Right lobe of liver (tissue), 6 donors: Measurements from ENCODE around the gene AXIN1. TPM values are rescaled to one million over a fixed set of nuclear protein-coding genes. Genes with fewer than 3 reads are reported as not detected.
A peak's percentile ranks its signal among the peaks of the same experiment; 100 is the strongest.

Experiments
- ATAC-seq, 4 donors: fragments of 200-7000 bp; cut with Tn5 transposase; one replicate each; pipeline ENCODE4 v1.9.1; 2020; ENCODE audit warnings: mild to moderate bottlenecking in 4 of 4, moderate library complexity in 4 of 4
- DNase-seq, 3 donors: peaks; one replicate each; pipeline ENCODE4 v3.0.0-alpha.2; 2020
- H3K27ac ChIP-seq, 3 donors: fragments of 200-600 bp; one replicate each; pipeline ENCODE4 v1.8.0; 2022
- H3K27me3 ChIP-seq, 2 donors: fragments of 200-600 bp; one replicate each; pipeline ENCODE4 v1.8.0; 2022
- H3K36me3 ChIP-seq, 4 donors: fragments of 200-600 bp; sonication (generic) in 1 of 4; one replicate each; pipeline versions ENCODE4 v1.5.1 to v1.8.0; 2017 to 2022; ENCODE audit warnings: control low read depth in 1 of 4
- H3K4me1 ChIP-seq, 4 donors: fragments of 200-600 bp; sonication (generic) in 1 of 4; one replicate each; pipeline versions ENCODE4 v1.5.1 to v1.8.0; 2017 to 2022; ENCODE audit warnings: control low read depth in 1 of 4
- H3K4me3 ChIP-seq, 3 donors: fragments of 200-600 bp; one replicate each; pipeline ENCODE4 v1.8.0; 2022
- H3K9me3 ChIP-seq, 4 donors: fragments of 200-600 bp; sonication (generic) in 1 of 4; one replicate each; pipeline versions ENCODE4 v1.5.1 to v1.8.0; 2017 to 2022; ENCODE audit warnings: control low read depth in 1 of 4
- CTCF ChIP-seq, 4 donors: fragments of 200-600 bp in 3 of 4; fragments of 450-650 bp in 1 of 4; IDR thresholded peaks; one replicate each; pipeline versions ENCODE4 v1.5.1 to v1.8.0; 2016 to 2022; ENCODE audit warnings: antibody characterized with exemption in 4 of 4, mild to moderate bottlenecking in 2 of 4
- POLR2A ChIP-seq: fragments of 450-650 bp; IDR thresholded peaks from one replicate; pipeline ENCODE4 v1.6.1; 2017; ENCODE audit warnings: antibody characterized with exemption, mild to moderate bottlenecking
- WGBS: methylation state at CpG from one replicate; pipeline ENCODE4 v1.1.6; 2018; ENCODE audit warnings: low coverage, low lambda C conversion rate; ENCODE audit not compliant: insufficient coverage; ENCODE audit errors: missing lambda C conversion rate; 5-methylcytosine and 5-hydroxymethylcytosine counted together
- intact Hi-C, 2 donors: fragments of 100-400 bp; cut with DNase I; formaldehyde crosslinking; loops; one replicate each; pipeline versions ENCODE4 v1.11.2 to v1.14.1; 2022
- total RNA-seq, 6 experiments: library from RNA; depleted of rRNA in 2 of 6; stranded (reverse); fragments of >200 nt in 2 of 6; fragmentation: NEBNext Ultra II Directional in 3 of 6; extraction: Animal tissue kit (Norgen Biotek cat#: 25700) in 3 of 6; gene quantifications; one replicate each; pipeline versions ENCODE4 v1.1.0 to v1.2.4, GENCODE V29; 2016 to 2023
- donor health status: DM: no; HTN: yes; CAD: no.
- donor health status: DM: no; HTN: no; CAD: no.
- donor health status: DM: no; HTN: no; CAD: no.
- donor health status: DM: no; HTN: yes; CAD: no.
- donor health status: DM: no; HTN: yes; CAD: no.

Gene AXIN1
- total RNA-seq, 6 experiments from 2014 or later, result 5.5 to 17.4 (median 9.4) TPM

DNA sequence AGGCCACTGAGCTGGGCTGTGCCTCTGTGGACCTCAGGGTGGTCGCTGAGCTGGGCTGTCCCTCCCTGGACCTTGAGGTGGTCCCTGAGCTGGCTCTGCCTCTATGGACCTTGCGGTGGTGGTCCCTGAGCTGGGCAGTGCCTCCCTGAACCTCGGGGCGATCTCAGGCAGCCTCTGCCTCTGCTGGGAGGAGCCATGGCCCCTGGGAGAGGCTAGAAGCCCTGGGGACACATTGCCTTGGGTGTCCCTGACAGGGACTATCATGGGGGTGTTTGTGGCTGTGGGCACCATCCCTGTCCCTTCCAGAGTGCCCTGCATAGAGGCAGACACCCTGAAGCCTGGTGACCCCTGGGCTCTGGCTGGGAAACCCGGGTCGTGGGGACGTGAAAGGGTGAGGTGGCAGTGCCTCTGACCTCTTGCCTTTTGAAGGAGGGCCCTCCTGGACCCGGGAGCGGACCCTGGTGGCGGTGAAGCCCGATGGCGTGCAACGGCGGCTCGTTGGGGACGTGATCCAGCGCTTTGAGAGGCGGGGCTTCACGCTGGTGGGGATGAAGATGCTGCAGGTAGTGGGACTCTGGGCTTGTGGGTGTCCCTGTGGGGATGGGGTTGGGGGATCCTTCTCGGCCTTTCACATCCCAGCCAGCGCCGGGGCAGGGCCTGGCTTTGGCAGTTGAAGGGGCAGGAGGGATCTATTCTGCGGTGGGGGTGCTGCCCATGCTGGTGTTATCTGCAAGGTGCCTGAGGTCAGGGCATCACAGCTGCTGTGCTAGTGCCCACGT lies 46.2 kb upstream of the AXIN1 start:
- DNase-seq (no peak), ATAC-seq (no peak)
- Histone ChIP-seq H3K4me3 (no peak overlapping the region), H3K9me3 (no peaks in the 10 kb centered on the region), H3K27ac (no peak overlapping the region), H3K27me3 (no peaks in the 10 kb centered on the region), H3K36me3 (no peaks in the 10 kb centered on the region), H3K4me1 (peaks cover 0 to 18% (median 0%) of the 10 kb centered on the region in 4 donors)
- 80% methylated on average over 2 of the region's 24 CpGs for WGBS
- intact Hi-C loops, result loop anchor here in 1 of 2 donors (10.0 kb wide), 1 partner anchor 96 kb away; no protein-coding TSS in a partner anchor
- TF ChIP-seq CTCF (IDR thresholded peaks at IDR 0.05) (no peak), POLR2A (no peak)

DNA sequence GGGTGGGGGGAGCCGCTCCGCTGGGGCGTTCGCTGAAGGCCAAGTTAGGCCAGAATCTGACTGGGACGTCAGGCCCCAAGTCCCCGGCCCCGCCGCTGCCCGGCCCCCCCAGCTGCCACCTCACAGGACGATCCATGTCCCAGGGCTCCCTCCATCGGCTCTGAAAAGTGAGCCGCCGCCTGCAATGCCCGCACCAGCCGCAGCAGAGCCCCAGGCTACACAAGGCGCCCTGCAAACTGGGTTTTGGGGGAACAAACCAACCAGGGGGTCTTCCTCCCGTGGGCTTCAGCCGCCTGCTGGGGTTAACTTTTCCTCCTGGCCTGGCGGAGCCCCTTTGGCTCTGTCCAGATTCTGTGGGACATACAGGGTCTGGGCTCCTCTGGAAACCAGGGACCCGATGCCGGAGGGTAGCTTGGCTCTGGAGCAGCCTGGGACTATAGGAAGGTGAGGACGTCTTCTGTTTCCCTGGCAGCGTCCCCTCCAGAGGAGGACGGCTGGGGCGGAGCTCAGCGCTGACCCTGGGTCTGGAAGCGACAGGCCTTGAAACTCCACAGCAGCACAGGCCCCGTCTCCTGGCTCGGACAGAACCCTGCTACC lies 45.3 kb upstream of the AXIN1 start:
- H3K27ac ChIP-seq, result no peak overlapping the region
- no peak for TF ChIP-seq POLR2A
- peak; percentile 26 to 39 (median 31) for TF ChIP-seq CTCF (IDR thresholded peaks at IDR 0.05)
- no peak overlapping the region for H3K4me3 ChIP-seq
- intact Hi-C loops, result loop anchor here in 1 of 2 donors (10.0 kb wide), 1 partner anchor 97 kb away; no protein-coding TSS in a partner anchor
- no peaks in the 10 kb centered on the region for H3K27me3 ChIP-seq
- H3K9me3 ChIP-seq, result no peaks in the 10 kb centered on the region
- peaks cover 0 to 10% (median 0%) of the 10 kb centered on the region in 4 donors for H3K4me1 ChIP-seq
- WGBS, result 30% methylated on average over 2 of the region's 29 CpGs
- H3K36me3 ChIP-seq, result no peaks in the 10 kb centered on the region
- ATAC-seq, result peak; percentile 20 to 46 (median 34)
- peak; percentile 72 to 76 (median 72) for DNase-seq

- peak within 1 kb of the TSS in 1 of 3 donors; percentile 43 for H3K27ac ChIP-seq
- no peaks in the 10 kb centered on the region for H3K27me3 ChIP-seq
- no peaks in the 10 kb centered on the region for H3K36me3 ChIP-seq
- H3K9me3 ChIP-seq, result no peaks in the 10 kb centered on the region
- DNase-seq (peak in 1 of 3 donors; percentile 52), ATAC-seq (peak in 1 of 4 donors; percentile 5)
- intact Hi-C loops, result loop anchor here in 1 of 2 donors (10.0 kb wide), 1 partner anchor 98 kb away; no protein-coding TSS in a partner anchor
- H3K4me1 ChIP-seq, result peaks cover 0 to 6% (median 0%) of the 10 kb centered on the region in 4 donors
- TF ChIP-seq CTCF (IDR thresholded peaks at IDR 0.05) (no peak), POLR2A (no peak)
- under 1% methylated on average over 24 of the region's 75 CpGs for WGBS
- peak within 1 kb of the TSS; percentile 30 to 65 (median 46) for H3K4me3 ChIP-seq
These were observed 44.7 kb upstream of the AXIN1 start, which contains the start of gene NME4 for GRCh38 chr16:397135-397661. NME4 (plus strand) TSS chr16:397199; CDS start chr16:397223, 24 bp downstream.

- DNase-seq, result peak in 1 of 3 donors; percentile 49
- Histone ChIP-seq H3K9me3 (no peaks in the 10 kb centered on the region), H3K4me3 (peak overlapping the region; percentile 12 to 65 (median 41)), H3K4me1 (peaks cover 0 to 6% (median 0%) of the 10 kb centered on the region in 4 donors), H3K36me3 (no peaks in the 10 kb centered on the region), H3K27ac (peak overlapping the region in 1 of 3 donors; percentile 43), H3K27me3 (no peaks in the 10 kb centered on the region)
- ATAC-seq, result peak in 2 of 4 donors; percentile 11 to 42
- intact Hi-C loops, result loop anchor here in 1 of 2 donors (10.0 kb wide), 1 partner anchor 98 kb away; no protein-coding TSS in a partner anchor
- TF ChIP-seq POLR2A, result no peak
- TF ChIP-seq CTCF (IDR thresholded peaks at IDR 0.05), result no peak
- 7% methylated on average over 21 of the region's 22 CpGs for WGBS
These were observed 44.1 kb upstream of the AXIN1 start for GRCh38 chr16:396605-397004.
